ENCODE measurements around the gene HDAC10.
A peak's percentile ranks its signal among the peaks of the same experiment; 100 is the strongest.

Gene HDAC10

DNA sequence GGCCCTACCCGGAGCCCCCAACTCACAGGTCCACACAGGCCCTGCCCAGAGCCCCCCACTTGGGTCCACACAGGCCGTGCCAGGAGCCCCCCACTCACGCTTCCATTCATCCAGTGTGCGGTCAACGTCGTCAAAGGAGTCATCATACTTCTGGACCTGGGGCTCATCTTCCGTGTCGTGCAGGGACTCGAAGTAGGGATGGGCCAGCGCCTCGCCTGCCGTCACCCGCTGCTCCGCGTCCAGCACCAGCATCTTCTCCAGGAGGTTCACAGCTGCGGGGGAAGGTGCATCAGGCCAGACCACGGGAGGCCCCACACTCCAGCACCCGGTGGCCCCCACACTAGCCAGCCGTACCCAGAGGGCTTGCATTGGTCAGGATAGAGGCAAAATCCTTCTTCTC lies 4.0 kb upstream of the HDAC10 start:
- DNase-seq = no peak

DNA sequence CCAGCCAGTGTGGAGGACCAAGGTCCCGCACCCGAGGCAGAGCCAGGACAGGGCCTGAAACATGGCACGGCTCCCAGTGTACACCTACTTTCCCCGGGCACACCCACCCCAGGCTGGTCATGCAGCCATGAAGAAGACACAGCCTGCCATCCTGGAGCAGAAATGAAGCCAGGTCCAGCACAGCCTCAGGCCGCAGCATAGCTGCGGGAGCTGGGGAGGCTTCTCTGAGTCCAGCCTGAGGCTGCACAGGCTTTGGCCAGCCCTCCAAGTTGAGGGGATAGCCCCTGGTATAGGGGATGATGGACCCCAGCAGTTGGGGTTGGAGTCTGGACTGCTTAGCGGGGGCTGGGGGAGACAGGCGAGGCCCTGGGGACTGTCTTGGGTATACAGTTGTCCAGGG lies 2.9 kb upstream of the HDAC10 start:
- no peak for DNase-seq

DNA sequence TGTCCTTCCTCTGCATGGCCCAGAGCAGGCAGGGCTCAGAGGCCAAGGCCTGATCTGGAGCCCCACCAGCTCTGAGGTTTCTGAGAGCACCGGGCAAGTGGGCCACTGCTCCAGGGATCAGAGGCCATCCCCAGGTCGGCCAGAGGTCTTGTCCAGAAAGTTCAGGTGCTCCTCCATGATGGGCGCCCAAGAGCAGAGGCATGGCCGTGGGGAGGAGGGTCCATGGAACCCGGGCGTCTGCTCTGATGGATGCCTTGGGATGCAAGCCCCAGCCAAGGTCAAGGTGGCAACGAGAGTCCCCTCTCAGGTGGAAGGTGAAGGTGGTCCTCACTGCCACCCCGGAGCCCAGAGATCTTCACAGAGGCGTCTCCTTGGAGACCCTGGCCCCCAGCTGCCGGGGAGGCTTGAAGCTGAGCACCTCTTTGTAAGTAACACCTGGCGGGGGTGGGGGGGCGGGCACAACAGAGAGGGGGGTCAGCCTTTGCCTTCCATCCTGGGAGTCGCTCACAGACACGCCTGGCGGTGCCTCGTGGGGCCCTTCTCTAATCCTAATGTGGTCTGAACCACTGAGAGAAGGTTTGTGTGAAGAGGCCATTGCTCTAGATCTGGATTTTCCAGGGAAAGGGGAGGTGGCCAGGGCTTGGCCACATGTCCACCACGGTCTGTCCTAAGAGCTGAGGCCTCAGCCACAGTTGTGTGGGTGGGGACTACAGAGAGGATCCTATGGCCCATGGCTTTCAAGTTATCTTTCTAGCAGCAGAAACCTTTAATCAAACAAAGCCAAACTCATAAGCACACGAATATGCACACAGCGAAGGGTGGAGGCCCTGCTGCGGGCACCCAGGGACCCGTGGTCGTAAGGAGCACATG lies 2.2 kb upstream of the HDAC10 start:
- no peak for DNase-seq

- no peak for DNase-seq
Measured at GRCh38 chr22:50252082-50253045, 1.3 kb upstream of the HDAC10 start.

- no peak for DNase-seq
Measured at GRCh38 chr22:50251477-50252081, 514 bp upstream of the HDAC10 start.

GRCh38 chr22:50250249-50250554 lies 863 bp downstream of the HDAC10 start:
- no peak for DNase-seq

DNA sequence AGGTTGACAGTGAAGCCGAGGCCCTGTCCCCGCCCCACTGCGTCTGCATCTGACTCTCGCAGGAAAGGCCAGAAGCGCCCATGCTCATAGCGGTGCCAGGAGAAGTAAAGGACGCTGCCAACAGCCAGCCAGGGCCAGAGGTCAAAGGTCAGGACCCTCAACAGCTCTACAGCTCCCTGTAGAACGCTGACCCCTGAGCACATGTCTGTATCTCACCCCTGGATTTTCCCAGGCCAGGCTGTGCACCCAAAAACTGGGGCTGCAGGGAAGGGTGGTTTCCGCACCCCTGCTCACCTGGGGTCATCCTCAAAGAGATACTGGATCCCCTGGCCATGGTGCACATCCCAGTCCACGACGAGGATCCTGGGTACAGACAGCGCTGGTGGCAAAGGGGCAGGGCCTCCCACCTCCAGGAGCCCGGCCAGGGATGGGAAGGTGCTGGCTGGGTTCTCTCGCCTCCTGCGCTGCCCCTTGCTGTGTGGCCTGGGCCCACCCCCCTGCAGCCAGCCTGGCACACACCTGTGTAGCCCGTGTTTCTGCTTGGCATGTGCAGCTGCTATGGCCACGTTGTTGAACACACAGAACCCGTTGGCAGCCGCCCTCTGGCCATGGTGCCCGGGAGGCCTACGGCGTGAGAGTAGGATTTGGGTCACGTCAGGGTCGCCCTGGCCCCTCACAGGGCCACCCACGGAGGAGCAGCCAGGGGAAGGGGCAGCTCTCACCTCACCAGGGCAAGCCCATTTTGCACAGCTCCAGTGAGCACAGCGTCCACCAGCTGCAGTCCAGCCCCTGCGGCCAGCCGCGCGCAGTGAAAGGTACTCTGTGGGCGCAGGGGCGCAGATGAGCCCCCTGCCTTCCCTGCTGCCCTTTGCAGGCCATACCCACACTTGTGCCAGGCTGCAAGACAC lies 1.5 kb downstream of the HDAC10 start:
- DNase-seq = no peak

GRCh38 chr22:50248196-50249081 lies 2.6 kb downstream of the HDAC10 start:
- DNase-seq = no peak

GRCh38 chr22:50247748-50248147 lies 3.3 kb downstream of the HDAC10 start:
- DNase-seq = no peak

DNA sequence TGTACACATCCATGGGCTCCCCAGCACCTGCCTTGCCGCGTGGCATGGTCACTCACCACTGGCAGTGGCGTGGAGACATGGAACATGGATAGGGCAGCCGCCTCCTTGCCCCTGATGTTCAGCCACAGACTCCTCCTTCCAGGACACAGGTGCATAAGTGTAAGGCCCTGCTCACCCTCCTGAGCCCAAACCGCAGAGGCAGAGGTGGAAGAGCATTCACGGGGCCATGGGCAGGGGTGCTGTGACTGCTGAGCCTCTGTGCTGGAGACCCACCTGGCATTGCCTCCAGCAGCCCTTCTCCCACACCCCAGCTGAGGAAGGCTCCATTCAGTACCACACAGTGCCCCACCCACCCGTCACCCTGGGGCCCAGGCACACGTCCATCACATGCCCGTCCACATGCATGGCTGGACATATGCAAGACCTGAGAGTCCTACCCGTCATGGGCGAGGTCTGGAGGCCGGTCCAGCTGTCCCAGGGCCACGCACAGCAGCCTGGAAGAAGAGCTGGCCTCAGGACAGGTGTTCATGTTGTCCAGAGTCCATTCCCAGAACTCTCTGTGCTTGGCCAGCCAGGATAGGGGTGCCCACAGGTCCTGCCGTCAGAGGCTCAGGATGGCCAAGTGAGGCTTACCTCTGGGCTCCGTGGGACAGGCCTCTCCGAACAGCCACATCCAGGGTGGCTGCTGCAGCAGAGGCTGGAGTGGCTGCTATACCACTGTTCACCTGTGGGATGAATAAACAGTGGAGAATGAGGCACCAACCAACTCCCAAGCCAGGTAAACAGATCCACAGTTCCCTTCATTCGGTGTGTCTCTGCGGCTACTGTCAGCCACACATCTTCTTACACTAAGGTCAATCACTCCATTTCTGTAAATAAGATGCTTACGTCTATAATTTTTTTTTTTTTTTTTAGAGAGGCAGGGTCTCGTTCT lies 4.6 kb downstream of the HDAC10 start:
- DNase-seq = no peak

GRCh38 chr22:50245214-50246072 lies 5.6 kb downstream of the HDAC10 start:
- no peak for DNase-seq

- peak; percentile 56 for DNase-seq
Measured at GRCh38 chr22:50244420-50245213, 6.4 kb downstream of the HDAC10 start, which contains the start of gene TUBGCP6. Gene TUBGCP6, minus strand, starts transcription at chr22:50245023. Its CDS starts 564 bp downstream, at chr22:50244459.

- no peak for DNase-seq
Measured at GRCh38 chr22:50243685-50244419, 7.2 kb downstream of the HDAC10 start.

DNA sequence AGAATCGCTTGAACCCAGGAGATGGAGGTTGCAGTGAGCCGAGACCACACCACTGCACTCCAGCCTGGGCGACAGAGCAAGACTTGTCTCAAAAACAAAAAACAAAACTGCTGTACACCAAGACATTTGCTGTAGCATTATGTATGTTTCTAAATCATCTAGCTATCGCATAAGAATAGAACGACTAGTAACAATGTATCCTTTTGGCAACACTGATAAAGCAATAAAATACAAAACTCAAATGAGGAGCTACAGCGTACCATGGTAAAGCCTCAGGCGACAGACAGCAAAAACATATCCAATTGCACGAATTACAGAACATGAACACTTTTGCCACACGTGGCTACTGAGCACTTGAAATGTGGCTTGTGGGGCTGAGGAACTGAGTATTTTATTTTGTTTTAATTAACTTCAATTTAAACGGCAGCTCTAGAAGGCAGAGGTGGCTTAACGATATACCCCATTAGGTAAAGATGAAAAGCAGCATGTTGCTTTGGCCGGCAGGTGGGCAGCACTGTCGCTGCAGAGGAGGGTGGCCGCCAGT lies 8.6 kb downstream of the HDAC10 start:
- no peak for DNase-seq

DNA sequence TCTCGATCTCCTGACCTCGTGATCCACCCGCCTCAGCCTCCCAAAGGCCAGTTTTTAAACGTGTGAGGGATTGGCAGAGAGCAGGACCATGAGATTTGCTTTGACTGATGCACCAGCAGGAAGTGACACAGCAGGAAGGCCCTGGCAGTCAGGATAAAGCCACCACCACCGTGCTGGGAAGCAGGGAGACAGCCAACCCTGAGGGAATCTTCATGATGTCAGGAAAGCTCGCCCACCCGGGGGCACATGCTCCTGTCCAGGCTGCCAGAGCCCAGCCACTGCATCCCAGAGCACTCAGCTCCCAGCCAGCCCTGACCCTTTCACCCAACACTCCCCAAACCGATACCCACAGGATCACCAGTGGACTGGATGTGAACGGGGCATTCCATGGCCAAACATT lies 12.3 kb downstream of the HDAC10 start:
- no peak for DNase-seq

DNA sequence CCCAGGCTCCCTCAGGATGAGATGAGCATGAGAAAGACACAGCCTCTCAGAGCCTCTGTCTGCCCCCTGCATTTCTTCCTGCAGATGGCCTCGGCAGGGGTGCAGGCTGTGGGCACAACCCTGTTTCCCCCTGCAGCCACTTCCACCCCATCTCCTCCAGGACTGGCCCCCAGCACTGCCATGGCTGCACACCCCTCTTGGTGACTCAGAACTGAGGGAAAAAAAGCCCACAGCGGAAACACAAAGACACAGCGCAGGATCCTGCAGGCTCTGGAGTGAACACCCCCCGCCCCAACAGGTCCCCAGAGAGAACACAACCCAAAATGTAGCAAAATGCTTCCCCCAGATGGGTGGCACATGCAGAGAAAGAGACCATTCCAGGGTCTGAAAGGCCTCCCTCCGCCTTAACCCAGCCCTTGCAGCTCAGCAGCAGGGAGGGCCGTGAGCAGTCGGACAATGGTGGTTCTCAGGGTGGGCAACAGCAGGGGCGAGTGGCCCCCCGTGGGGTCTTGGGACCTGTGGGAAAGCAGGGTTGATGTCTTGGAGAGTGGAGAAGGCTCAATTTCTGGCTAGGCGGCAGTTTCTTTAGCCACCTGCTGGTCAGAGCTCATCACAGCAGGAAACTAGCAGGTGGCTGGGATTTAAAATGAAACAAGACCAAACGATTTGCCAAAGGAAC lies 14.2 kb downstream of the HDAC10 start:
- DNase-seq = no peak

DNA sequence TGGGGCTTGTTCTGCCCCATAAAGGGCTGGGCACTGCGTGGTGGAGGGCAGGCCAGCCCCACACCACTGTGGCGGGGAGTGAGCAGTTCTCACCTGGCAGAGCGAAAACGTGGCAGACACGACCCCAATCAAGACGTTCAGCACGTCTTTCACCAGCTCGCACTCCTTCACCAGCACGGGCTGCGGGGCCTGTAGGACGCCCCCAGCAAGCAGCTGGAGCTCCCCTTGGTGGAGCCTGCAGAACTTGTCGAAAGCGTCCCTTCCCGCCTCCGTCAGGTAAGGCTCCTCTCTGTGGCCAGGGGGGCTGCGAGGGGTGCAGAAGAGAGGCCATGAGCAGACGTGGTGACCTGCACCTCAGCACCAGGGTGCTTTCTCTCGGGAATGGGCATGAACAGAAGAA lies 17.8 kb downstream of the HDAC10 start:
- no peak for DNase-seq

Measured in DMS79 treated with DMSO at 0.1 percent for 48 hours (cell line).